Ishikawa (cell line): ENCODE measurements around the gene FAM171A2.
A peak's percentile ranks its signal among the peaks of the same experiment; 100 is the strongest.

Experiments used
- CREB1 ChIP-seq: IDR thresholded peaks from 2 replicates; pipeline ENCODE4 v1.6.1; 2012; ENCODE audit warnings: low read depth
- TAF1 ChIP-seq: IDR thresholded peaks from 2 replicates; pipeline ENCODE4 v1.6.1; 2012; ENCODE audit warnings: low read depth, mild to moderate bottlenecking
- YY1 ChIP-seq: IDR thresholded peaks from 2 replicates; pipeline ENCODE4 v1.6.1; 2012; ENCODE audit warnings: low read depth
- ZBTB7A ChIP-seq: IDR thresholded peaks from 2 replicates; pipeline ENCODE4 v1.6.1; 2012; ENCODE audit warnings: low read depth
- TF ChIP-seq, protein P1 (sequence below): IDR thresholded peaks from 2 replicates; pipeline ENCODE4 v1.6.1; 2012; ENCODE audit warnings: low read depth, mild to moderate bottlenecking
- TF ChIP-seq, protein P2 (sequence below): IDR thresholded peaks from 2 replicates; pipeline ENCODE4 v1.6.1; 2012
- TF ChIP-seq, protein P3 (sequence below): IDR thresholded peaks from 2 replicates; pipeline ENCODE4 v1.6.1; 2012

DNA sequence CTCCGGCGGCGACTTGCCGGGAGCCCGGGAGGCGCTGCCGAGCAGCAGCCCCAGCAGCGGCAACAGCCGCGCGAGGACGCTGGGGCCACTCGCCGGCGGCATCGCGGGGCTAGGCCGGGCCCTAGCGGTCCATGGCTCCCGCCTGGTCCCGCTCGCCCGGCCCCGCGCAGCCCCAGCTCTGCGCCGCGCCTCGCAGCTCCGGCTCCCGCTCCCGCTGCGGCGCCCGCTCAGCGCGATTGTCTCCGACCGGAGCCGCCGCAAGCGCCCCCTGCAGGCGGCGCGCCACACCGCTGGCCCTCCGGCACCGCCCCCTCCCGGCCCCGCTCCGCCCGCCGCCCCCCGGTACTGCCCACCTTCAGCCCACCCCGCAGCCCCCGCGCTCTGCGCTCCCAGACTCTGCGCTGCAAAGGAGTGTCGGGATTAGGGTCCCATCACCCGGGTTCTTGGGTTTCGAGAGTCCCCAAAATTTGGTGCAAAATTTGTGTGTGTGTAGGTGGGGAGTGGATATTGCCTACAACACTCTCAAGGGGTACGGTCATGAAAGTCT, at the start of gene FAM171A2:
- TF ChIP-seq, protein P1, sequence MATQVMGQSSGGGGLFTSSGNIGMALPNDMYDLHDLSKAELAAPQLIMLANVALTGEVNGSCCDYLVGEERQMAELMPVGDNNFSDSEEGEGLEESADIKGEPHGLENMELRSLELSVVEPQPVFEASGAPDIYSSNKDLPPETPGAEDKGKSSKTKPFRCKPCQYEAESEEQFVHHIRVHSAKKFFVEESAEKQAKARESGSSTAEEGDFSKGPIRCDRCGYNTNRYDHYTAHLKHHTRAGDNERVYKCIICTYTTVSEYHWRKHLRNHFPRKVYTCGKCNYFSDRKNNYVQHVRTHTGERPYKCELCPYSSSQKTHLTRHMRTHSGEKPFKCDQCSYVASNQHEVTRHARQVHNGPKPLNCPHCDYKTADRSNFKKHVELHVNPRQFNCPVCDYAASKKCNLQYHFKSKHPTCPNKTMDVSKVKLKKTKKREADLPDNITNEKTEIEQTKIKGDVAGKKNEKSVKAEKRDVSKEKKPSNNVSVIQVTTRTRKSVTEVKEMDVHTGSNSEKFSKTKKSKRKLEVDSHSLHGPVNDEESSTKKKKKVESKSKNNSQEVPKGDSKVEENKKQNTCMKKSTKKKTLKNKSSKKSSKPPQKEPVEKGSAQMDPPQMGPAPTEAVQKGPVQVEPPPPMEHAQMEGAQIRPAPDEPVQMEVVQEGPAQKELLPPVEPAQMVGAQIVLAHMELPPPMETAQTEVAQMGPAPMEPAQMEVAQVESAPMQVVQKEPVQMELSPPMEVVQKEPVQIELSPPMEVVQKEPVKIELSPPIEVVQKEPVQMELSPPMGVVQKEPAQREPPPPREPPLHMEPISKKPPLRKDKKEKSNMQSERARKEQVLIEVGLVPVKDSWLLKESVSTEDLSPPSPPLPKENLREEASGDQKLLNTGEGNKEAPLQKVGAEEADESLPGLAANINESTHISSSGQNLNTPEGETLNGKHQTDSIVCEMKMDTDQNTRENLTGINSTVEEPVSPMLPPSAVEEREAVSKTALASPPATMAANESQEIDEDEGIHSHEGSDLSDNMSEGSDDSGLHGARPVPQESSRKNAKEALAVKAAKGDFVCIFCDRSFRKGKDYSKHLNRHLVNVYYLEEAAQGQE, result no peak
- no peak for TF ChIP-seq YY1
- TF ChIP-seq, protein P2, sequence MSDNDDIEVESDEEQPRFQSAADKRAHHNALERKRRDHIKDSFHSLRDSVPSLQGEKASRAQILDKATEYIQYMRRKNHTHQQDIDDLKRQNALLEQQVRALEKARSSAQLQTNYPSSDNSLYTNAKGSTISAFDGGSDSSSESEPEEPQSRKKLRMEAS, result peak; percentile 60; the same call in 1 of the 2 replicates
- TF ChIP-seq CREB1, result no peak
- no peak for TF ChIP-seq TAF1
- TF ChIP-seq ZBTB7A, result peak; percentile 94
- TF ChIP-seq, protein P3, sequence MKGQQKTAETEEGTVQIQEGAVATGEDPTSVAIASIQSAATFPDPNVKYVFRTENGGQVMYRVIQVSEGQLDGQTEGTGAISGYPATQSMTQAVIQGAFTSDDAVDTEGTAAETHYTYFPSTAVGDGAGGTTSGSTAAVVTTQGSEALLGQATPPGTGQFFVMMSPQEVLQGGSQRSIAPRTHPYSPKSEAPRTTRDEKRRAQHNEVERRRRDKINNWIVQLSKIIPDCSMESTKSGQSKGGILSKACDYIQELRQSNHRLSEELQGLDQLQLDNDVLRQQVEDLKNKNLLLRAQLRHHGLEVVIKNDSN, result no peak
